ENCODE results near the gene IGLON5.

IGLON5 gene

DNA sequence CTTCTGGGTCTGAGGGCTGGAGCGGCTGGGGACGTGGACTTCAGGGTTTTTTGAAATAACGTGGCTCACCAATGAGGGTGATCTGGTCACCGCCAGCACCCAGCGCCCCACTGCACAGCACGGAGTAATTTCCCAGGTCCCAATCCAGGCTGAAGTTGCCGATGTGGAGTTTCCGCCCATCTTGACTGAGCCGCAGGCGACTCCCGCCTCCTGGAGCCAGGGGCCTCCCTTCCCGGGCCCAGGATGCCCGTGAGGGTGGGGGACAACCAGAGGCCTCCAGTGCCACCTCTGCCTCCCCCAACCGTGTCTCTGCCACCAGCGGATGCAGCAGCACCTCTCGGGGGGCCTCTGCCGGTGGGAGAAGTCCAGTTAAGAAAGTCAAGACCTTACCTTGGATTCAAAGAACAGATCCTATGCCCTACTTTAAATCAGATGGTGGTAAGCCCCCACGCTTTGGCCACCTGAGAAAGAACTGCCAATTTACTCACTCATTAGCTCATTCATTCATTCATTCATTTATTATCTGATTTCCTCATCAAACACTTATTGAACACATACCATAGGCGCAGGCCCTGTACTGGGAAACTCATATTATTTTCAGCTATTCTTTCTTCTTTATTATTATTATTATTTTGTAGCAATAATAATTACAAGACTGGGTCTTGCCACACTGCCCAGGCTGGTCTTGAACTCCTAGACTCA, 26.6 kb downstream of the IGLON5 start:
- Histone ChIP-seq H3K4me3 (ENCODE audit: low read length, poor library complexity, severe bottlenecking) (peak overlapping the region; percentile 76), H4K20me1 (ENCODE audit: insufficient read depth, low read length, poor library complexity, severe bottlenecking) (no peaks in the 10 kb centered on the region), H3K36me3 (ENCODE audit: insufficient read depth, low read length) (no peaks in the 10 kb centered on the region), H3F3A (ENCODE audit: low read depth) (no peaks in the 10 kb centered on the region), H3K9ac (ENCODE audit: low read depth, low read length, poor library complexity, severe bottlenecking) (peak overlapping the region; percentile 71), H3K4me2 (ENCODE audit: low read depth, low read length, poor library complexity, severe bottlenecking) (peak overlapping the region; percentile 86), H3K79me2 (ENCODE audit: insufficient read depth, low read length) (no peaks in the 10 kb centered on the region), H3K9me3 (ENCODE audit: insufficient read depth, low read depth, low read length) (no peaks in the 10 kb centered on the region), H2AFZ (ENCODE audit: low read length) (peak overlapping the region; percentile 93), H3K4me1 (ENCODE audit: insufficient read depth, low read length, poor library complexity, severe bottlenecking) (peaks cover 8% of the 10 kb centered on the region), H3K9me2 (replicated peaks; ENCODE audit: low read depth, low read length) (no peaks in the 10 kb centered on the region), H3K27me3 (ENCODE audit: insufficient read depth, low read length, poor library complexity, severe bottlenecking) (no peaks in the 10 kb centered on the region)
- TF ChIP-seq EZH2phosphoT487 (IDR thresholded peaks at IDR 0.05; ENCODE audit: borderline replicate concordance) = no peak
- TF ChIP-seq, protein P1, sequence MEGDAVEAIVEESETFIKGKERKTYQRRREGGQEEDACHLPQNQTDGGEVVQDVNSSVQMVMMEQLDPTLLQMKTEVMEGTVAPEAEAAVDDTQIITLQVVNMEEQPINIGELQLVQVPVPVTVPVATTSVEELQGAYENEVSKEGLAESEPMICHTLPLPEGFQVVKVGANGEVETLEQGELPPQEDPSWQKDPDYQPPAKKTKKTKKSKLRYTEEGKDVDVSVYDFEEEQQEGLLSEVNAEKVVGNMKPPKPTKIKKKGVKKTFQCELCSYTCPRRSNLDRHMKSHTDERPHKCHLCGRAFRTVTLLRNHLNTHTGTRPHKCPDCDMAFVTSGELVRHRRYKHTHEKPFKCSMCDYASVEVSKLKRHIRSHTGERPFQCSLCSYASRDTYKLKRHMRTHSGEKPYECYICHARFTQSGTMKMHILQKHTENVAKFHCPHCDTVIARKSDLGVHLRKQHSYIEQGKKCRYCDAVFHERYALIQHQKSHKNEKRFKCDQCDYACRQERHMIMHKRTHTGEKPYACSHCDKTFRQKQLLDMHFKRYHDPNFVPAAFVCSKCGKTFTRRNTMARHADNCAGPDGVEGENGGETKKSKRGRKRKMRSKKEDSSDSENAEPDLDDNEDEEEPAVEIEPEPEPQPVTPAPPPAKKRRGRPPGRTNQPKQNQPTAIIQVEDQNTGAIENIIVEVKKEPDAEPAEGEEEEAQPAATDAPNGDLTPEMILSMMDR (conservative IDR thresholded peaks at IDR 0.05; ENCODE audit: low read length) = no peak

DNA sequence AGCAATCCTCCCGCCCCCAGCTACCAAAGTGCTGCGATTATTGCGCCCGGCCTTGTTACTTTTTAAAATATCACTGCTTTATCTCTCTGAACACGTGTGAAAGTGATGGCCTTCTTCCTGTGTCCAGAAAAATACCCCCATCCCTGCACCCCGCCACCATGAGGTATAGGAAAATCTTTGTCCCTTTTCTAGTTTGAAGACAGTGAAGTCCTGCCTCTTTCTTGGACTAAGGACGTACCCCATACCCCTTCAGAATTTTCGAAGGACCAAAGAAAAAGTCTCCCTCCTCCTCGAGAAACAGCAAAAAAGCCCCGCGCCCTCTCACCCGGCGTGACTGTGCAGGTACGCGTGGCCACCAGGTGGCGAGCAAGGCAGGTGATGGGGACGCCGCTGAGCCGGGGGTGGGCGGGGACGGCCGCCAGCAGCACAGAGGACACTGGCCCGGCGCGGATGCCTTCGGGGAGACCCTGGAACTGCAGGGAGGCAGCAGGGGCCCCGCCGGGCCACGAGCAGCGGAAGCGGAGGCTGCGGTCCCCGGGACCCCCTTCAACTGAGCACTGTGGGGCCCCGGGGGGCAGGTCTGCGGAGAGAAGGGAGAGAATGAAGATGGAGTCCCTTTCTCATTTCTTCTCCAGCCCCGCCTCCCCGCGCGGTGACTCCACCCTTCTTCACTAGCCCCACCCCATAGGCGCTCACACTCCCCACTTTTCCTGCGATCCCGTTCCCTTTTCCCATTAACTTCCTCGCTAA, 27.3 kb downstream of the IGLON5 start:
- Histone ChIP-seq H3K9ac (ENCODE audit: low read depth, low read length, poor library complexity, severe bottlenecking) (peak overlapping the region; percentile 71), H3K79me2 (ENCODE audit: insufficient read depth, low read length) (no peaks in the 10 kb centered on the region), H3K4me1 (ENCODE audit: insufficient read depth, low read length, poor library complexity, severe bottlenecking) (peaks cover 8% of the 10 kb centered on the region), H2AFZ (ENCODE audit: low read length) (peak overlapping the region; percentile 93), H3K9me2 (replicated peaks; ENCODE audit: low read depth, low read length) (no peaks in the 10 kb centered on the region), H4K20me1 (ENCODE audit: insufficient read depth, low read length, poor library complexity, severe bottlenecking) (no peaks in the 10 kb centered on the region), H3F3A (ENCODE audit: low read depth) (no peaks in the 10 kb centered on the region), H3K36me3 (ENCODE audit: insufficient read depth, low read length) (no peaks in the 10 kb centered on the region), H3K9me3 (ENCODE audit: insufficient read depth, low read depth, low read length) (no peaks in the 10 kb centered on the region), H3K27me3 (ENCODE audit: insufficient read depth, low read length, poor library complexity, severe bottlenecking) (no peaks in the 10 kb centered on the region), H3K4me2 (ENCODE audit: low read depth, low read length, poor library complexity, severe bottlenecking) (peak overlapping the region; percentile 86), H3K4me3 (ENCODE audit: low read length, poor library complexity, severe bottlenecking) (peak overlapping the region; percentile 76)
- TF ChIP-seq, protein P1 (conservative IDR thresholded peaks at IDR 0.05; ENCODE audit: low read length) = peak; percentile 84
- TF ChIP-seq EZH2phosphoT487 (IDR thresholded peaks at IDR 0.05; ENCODE audit: borderline replicate concordance) = no peak

DNA sequence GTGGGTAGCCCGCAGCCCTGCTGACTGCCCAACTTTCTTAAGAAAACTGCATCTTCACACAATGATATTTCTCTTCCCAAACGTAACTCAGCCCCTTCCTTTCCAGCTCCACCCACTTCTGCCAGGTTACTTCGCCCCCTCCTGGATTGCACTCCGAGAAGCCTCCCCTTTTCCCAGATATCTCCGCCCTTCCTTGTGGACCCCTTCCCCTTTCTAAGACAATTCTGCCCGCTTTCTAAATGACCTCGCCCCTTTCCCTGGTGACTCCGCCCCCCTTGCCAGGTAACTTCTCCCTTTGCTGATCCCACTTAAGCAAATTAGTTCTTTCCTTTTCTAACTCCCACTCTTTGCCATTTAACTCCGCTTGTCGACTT, 27.9 kb downstream of the IGLON5 start:
- H4K20me1 ChIP-seq (ENCODE audit: insufficient read depth, low read length, poor library complexity, severe bottlenecking) = no peaks in the 10 kb centered on the region
- peak overlapping the region; percentile 71 for H3K9ac ChIP-seq (ENCODE audit: low read depth, low read length, poor library complexity, severe bottlenecking)
- H3K4me1 ChIP-seq (ENCODE audit: insufficient read depth, low read length, poor library complexity, severe bottlenecking) = peaks cover 8% of the 10 kb centered on the region
- H3K27me3 ChIP-seq (ENCODE audit: insufficient read depth, low read length, poor library complexity, severe bottlenecking) = no peaks in the 10 kb centered on the region
- H3F3A ChIP-seq (ENCODE audit: low read depth) = no peaks in the 10 kb centered on the region
- no peaks in the 10 kb centered on the region for H3K36me3 ChIP-seq (ENCODE audit: insufficient read depth, low read length)
- TF ChIP-seq, protein P1 (conservative IDR thresholded peaks at IDR 0.05; ENCODE audit: low read length) = no peak
- no peak for TF ChIP-seq EZH2phosphoT487 (IDR thresholded peaks at IDR 0.05; ENCODE audit: borderline replicate concordance)
- peak overlapping the region; percentile 93 for H2AFZ ChIP-seq (ENCODE audit: low read length)
- no peaks in the 10 kb centered on the region for H3K9me3 ChIP-seq (ENCODE audit: insufficient read depth, low read depth, low read length)
- no peaks in the 10 kb centered on the region for H3K9me2 ChIP-seq (replicated peaks; ENCODE audit: low read depth, low read length)
- peak overlapping the region; percentile 76 for H3K4me3 ChIP-seq (ENCODE audit: low read length, poor library complexity, severe bottlenecking)
- H3K79me2 ChIP-seq (ENCODE audit: insufficient read depth, low read length) = no peaks in the 10 kb centered on the region
- peak overlapping the region; percentile 86 for H3K4me2 ChIP-seq (ENCODE audit: low read depth, low read length, poor library complexity, severe bottlenecking)

Data from Loucy (cell line).